ENCODE data around the gene ARHGEF1.
"Not testable (repeated sequence)": the region's sequence is repeated elsewhere in the genome, so short reads cannot be mapped to it uniquely, and the experiment has no call there.

Gene ARHGEF1

GRCh38 chr19:41914424-41914834 is 31.4 kb downstream of the ARHGEF1 start:
- H3K9me3 ChIP-seq (ENCODE audit: control insufficient read depth, insufficient read depth, low read depth, low read length); H3K4me1 ChIP-seq (ENCODE audit: control insufficient read depth, insufficient read depth, low read length); H3K27ac ChIP-seq (ENCODE audit: extremely low read depth, low read depth, low read length); H3K36me3 ChIP-seq (ENCODE audit: control insufficient read depth in 2 of 2, insufficient read depth in 1 of 2, low read length in 2 of 2); POLR2A ChIA-PET; CTCF ChIA-PET; H3K4me3 ChIP-seq (ENCODE audit: low read depth, low read length): not testable (repeated sequence)
- TF ChIP-seq BCL11B (tag by site-specific recombination; IDR thresholded peaks at IDR 0.05; ENCODE audit: low read depth), result 0 out of 2 replicates have a peak, but pooled peaks have one; percentile 5
- peak; percentile 69; the same call in 1 of the 2 replicates for TF ChIP-seq ZBTB17 (tag by site-specific recombination; IDR thresholded peaks at IDR 0.05)

DNA sequence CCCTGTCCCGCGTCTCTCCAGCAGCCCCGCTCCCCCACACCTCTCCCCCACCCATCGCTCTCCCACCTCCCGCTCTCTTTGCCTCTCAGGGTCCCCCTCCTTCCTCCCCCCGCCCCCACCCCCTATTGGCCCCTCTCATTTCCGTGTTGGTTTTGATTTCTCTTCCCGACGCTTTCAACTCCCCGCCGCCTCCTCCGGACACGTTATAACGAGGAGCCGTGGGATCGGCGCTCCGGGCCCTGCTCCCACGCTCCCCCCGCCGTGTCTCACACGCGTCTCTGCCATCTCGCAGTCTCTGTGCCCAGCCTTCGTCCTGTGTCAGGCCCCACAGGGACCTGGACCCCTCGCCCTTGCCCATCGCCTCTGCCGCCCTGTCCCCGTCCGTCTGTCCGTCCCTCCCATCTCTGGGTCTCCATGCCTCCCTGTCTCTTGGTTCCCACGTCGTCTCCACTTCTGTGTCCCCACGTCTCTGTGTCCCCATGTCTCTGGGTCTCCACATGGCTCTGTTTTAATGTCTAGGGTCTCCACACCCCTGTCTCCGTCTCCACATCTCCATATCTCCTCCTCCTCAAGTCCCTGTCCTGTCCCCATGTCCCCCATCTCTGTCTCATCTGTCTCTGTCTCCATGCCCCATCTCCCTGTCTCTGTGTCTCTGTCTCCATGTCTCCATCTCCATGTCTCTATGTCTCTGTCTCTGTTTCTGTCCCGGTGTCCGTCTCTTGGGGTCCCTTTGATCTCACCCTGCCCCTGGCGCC is 32.2 kb downstream of the ARHGEF1 start:
- Histone ChIP-seq H3K4me1 (ENCODE audit: control insufficient read depth, insufficient read depth, low read length) (no peaks in the 10 kb centered on the region), H3K9me3 (ENCODE audit: control insufficient read depth, insufficient read depth, low read depth, low read length) (no peaks in the 10 kb centered on the region), H3K4me3 (ENCODE audit: low read depth, low read length) (no peak overlapping the region), H3K27ac (ENCODE audit: extremely low read depth, low read depth, low read length) (no peak overlapping the region), H3K36me3 (ENCODE audit: control insufficient read depth in 2 of 2, insufficient read depth in 1 of 2, low read length in 2 of 2) (no peaks in the 10 kb centered on the region)
- ChIA-PET POLR2A (no interaction called here), CTCF (no interaction called here)
- TF ChIP-seq, protein P1, sequence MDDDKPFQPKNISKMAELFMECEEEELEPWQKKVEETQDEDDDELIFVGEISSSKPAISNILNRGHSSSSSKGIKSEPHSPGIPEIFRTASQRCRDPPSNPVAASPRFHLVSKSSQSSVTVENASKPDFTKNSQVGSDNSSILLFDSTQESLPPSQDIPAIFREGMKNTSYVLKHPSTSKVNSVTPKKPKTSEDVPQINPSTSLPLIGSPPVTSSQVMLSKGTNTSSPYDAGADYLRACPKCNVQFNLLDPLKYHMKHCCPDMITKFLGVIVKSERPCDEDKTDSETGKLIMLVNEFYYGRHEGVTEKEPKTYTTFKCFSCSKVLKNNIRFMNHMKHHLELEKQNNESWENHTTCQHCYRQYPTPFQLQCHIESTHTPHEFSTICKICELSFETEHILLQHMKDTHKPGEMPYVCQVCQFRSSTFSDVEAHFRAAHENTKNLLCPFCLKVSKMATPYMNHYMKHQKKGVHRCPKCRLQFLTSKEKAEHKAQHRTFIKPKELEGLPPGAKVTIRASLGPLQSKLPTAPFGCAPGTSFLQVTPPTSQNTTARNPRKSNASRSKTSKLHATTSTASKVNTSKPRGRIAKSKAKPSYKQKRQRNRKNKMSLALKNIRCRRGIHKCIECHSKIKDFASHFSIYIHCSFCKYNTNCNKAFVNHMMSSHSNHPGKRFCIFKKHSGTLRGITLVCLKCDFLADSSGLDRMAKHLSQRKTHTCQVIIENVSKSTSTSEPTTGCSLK (tag by site-specific recombination; IDR thresholded peaks at IDR 0.05), result no peak
- no peak for TF ChIP-seq MYNN (tag by site-specific recombination; IDR thresholded peaks at IDR 0.05; ENCODE audit: borderline replicate concordance)
- no peak for TF ChIP-seq ZNF701 (tag by site-specific recombination; IDR thresholded peaks at IDR 0.05)
- 0 out of 2 replicates have a peak, but pooled peaks have one; percentile 28 for TF ChIP-seq ZNF16 (tag by site-specific recombination; IDR thresholded peaks at IDR 0.05; ENCODE audit: low read depth)
- TF ChIP-seq ZBTB10 (tag by site-specific recombination; IDR thresholded peaks at IDR 0.05), result peak; percentile 44; the same call in 1 of the 2 replicates
- peak; percentile 82; the same call in 1 of the 2 replicates for TF ChIP-seq ZNF202 (tag by site-specific recombination; IDR thresholded peaks at IDR 0.05; ENCODE audit: borderline replicate concordance)
- TF ChIP-seq GLI4 (tag by site-specific recombination; IDR thresholded peaks at IDR 0.05), result peak; percentile 65; the same call in 1 of the 2 replicates
- no peak for TF ChIP-seq ZNF645 (tag by site-specific recombination; IDR thresholded peaks at IDR 0.05)
- peak; percentile 95 for TF ChIP-seq ZNF311 (tag by site-specific recombination; IDR thresholded peaks at IDR 0.05; ENCODE audit: borderline replicate concordance)
- peak; percentile 83 for TF ChIP-seq EGR2 (tag by site-specific recombination; IDR thresholded peaks at IDR 0.05; ENCODE audit: low read depth)
- 0 out of 2 replicates have a peak, but pooled peaks have one; percentile 26 for TF ChIP-seq ZNF366 (tag by site-specific recombination; conservative IDR thresholded peaks at IDR 0.05)
- TF ChIP-seq ZNF785 (tag by site-specific recombination; IDR thresholded peaks at IDR 0.05), result peak; percentile 59; the same call in 1 of the 2 replicates
- peak; percentile 89 for TF ChIP-seq ZBTB17 (tag by site-specific recombination; IDR thresholded peaks at IDR 0.05)
- no peak for TF ChIP-seq BCL11B (tag by site-specific recombination; IDR thresholded peaks at IDR 0.05; ENCODE audit: low read depth)
- TF ChIP-seq ZFHX2 (tag by site-specific recombination; conservative IDR thresholded peaks at IDR 0.05), result peak; percentile 94
- TF ChIP-seq ZBTB6 (tag by site-specific recombination; IDR thresholded peaks at IDR 0.05), result peak; percentile 64; the same call in 1 of the 2 replicates
